GM12872 (cell line): ENCODE measurements around the gene MTTP.

Experiments
- CTCF ChIP-seq: IDR thresholded peaks from 3 replicates; pipeline ENCODE4 v1.5.1; 2011; ENCODE audit warnings: low read depth, mild to moderate bottlenecking, low read length, moderate library complexity; ENCODE audit not compliant: insufficient read depth

Gene MTTP

GRCh38 chr4:99594818-99595217 is 20.2 kb downstream of the MTTP start:
- TF ChIP-seq CTCF: no peak

- no peak for TF ChIP-seq CTCF
These were observed 32.1 kb downstream of the MTTP start for GRCh38 chr4:99606716-99607115.

- TF ChIP-seq CTCF: no peak
These were observed 33.8 kb downstream of the MTTP start for GRCh38 chr4:99608417-99608816.

GRCh38 chr4:99610605-99611175 is 36.1 kb downstream of the MTTP start:
- TF ChIP-seq CTCF: no peak

GRCh38 chr4:99612281-99612680 is 37.7 kb downstream of the MTTP start:
- no peak for TF ChIP-seq CTCF

- TF ChIP-seq CTCF: no peak
These were observed 38.1 kb downstream of the MTTP start for GRCh38 chr4:99612704-99613103.

- TF ChIP-seq CTCF: no peak
These were observed 39.9 kb downstream of the MTTP start for GRCh38 chr4:99614491-99614890.
